HG03039 (cell line): ENCODE data around the gene CPN2.

Experiments
- ATAC-seq: cut with Tn5 transposase; IDR thresholded peaks from one replicate; pipeline ENCODE4 v1.9.1; 2021; ENCODE audit warnings: mild to moderate bottlenecking, moderate library complexity; ENCODE audit not compliant: unreplicated experiment

The CPN2 gene

DNA sequence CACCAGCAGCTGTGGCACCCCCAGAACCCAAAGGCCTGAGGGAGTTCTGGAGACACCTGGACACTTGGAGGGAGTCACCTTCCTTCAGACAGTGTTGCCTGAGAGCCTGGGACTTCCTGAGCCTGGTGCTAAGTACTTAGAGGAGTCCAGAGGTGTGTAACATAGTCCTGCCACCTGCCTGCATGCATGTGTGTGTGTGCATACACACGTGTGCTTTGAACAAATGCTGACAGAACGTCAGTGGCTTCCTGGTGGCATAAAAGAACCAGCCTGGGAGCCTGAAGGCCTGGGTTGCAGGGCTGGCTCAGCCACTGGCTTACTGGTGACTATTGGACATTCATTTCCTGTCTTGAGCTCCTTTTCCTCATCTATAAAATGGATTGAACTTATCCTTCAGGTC, 3.2 kb upstream of the CPN2 start:
- ATAC-seq = no peak

DNA sequence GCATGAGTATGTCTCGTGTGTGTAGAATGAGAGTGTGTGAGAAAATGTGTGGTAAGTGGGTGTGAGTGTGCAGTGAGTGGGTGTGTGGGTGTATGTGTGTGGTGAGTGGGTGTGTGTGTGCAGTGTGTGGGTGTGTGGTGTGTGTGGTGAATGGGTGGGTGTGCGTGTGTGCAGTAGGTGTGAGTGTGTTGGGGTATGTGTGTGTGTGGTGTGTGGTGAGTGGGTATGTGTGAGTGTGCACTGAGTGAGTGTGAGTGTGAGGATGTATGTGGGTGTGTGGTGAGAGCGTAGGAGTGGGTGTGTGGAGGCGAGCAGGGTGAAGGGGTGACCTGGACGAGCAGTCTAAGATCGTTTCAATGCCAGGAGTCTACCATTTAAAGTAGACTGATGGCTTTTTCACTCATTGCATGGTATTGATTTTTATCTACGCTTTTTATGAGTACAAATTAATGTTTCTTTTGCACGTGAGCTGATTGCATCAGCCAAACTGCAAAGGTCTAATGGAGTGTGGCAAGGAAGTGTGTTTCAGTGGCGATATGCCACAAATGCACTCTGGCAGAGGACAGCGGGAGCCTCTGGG, 1.6 kb upstream of the CPN2 start:
- no peak for ATAC-seq

- ATAC-seq = no peak
Observed at GRCh38 chr3:194351952-194352536, 916 bp upstream of the CPN2 start.

- ATAC-seq = no peak
Observed at GRCh38 chr3:194350726-194351071, 429 bp downstream of the CPN2 start.

- ATAC-seq = no peak
Observed at GRCh38 chr3:194348354-194348753, 2.8 kb downstream of the CPN2 start.

DNA sequence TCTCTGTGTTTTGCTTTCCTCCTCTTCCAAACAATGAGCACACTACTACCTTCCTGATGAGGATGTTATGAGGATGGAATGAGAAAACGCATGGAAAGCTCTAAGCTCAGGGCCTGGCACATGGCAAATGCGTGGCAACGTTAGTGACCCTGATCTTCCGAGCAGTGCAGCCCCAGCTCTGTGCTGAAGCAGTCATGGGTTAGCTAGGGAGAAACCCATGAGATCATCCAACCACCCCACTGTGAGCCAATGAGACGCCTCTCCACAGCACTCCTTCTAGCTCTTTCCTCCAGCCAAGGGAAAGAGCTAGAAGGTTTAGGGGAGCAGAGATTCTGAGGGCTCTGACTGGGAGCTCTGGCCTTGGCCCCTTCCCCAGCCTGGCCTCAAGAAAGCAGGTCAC, 4.5 kb downstream of the CPN2 start:
- no peak for ATAC-seq

GRCh38 chr3:194346035-194346434, 5.1 kb downstream of the CPN2 start:
- no peak for ATAC-seq

GRCh38 chr3:194344012-194344411, 7.1 kb downstream of the CPN2 start:
- no peak for ATAC-seq

DNA sequence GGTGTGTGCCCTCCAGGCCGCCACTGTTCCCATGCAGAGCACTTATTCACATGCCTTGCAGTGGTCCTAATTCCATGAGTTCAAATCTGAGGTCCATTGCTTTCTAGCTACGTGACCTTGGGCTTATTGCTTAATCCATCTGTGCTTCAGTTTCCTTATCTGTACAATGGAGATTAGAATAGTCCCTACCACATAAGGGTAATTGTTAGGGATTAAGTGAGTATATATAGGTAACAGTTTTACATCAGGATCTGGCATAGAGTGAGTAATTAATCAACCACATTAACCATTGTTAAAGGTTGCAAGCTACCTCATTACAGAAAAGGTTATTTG, 7.6 kb downstream of the CPN2 start:
- no peak for ATAC-seq

DNA sequence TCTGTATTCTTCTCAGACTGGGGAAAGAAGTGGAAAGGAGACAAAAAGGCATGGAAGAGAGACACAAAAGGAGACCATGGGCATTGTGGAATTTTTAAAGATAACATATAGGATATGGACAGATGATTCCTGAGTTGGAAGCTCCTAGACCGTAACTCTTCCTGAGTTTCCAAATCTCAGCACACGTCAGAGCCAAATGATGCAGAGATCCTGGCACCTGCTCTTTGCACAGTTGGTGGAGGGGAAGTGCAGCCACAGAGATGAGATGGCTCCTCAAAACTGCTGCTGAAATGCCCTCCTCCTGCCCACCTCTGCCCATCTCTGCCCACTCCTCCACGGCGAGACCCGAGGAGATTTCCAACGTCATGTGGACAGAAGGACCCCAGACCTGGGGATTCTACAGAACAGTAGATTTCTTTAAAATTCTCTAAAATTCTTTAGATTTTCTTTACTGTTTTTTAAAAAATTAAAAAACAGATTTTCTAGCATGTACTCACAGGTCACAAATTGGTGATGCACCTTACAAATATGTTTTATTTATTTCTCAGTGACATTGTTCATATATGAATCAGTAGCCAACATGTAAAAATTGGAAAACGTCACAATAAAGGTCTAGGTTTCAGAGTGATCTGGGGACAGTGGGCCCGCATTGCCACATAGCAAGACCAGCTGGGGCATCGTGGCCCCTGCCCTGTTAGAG, 8.1 kb downstream of the CPN2 start:
- ATAC-seq = no peak

DNA sequence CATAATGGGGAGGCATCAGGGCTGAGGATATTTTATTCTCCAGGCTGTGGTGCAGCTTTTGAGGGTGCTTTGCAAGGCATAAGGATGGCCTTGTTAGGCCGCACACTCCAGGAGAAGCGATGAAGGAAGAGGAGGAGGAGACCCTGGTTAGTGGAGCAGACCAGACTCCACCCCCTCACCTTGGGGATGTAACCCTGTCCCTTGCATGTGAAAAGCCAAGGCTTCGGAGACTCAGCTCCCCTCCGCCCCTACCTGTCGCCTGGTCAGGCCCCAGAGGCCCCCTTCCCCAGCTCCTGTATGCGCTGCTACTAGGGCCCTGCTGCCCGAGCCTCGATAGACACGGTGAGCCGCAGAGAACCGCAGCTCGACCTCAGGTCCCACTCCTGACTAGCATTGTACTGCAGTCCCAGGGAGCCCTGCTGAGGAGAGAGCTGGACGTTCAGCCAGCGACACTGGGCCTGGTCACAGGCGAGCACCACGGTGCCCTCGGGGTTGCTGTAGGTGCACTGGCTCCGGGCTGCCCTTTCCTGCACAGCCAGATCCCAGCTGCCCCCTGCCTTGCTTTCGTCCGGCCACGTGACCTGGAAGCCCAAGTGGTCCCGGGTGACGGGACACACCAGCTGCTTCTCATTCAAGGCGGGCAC, 10.2 kb downstream of the CPN2 start:
- no peak for ATAC-seq

DNA sequence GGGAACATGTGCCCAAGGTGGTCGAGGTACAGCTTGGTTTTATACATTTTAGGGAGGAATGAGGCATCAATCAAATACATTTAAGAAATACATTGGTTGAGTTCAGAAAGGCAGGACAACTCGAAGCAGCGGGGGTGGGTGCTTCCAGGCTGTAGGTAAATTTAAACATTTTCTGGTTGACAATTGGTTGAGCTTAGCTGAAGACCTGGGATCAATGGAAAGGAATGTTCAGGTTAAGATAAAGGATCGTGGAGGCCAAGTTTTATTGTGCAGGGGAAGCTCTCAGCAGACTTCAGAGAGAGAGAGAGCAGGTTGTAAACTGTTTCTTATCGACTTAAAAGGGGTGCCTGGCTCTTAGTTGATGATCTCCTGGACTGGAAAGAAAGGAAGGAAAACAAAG, 11.3 kb downstream of the CPN2 start:
- ATAC-seq = no peak

- no peak for ATAC-seq
Observed at GRCh38 chr3:194339356-194339755, 11.8 kb downstream of the CPN2 start.

- ATAC-seq = no peak
Observed at GRCh38 chr3:194337965-194338753, 13.0 kb downstream of the CPN2 start.

- no peak for ATAC-seq
Observed at GRCh38 chr3:194336601-194337355, 14.3 kb downstream of the CPN2 start.

- no peak for ATAC-seq
Observed at GRCh38 chr3:194333981-194334320, 17.2 kb downstream of the CPN2 start.

DNA sequence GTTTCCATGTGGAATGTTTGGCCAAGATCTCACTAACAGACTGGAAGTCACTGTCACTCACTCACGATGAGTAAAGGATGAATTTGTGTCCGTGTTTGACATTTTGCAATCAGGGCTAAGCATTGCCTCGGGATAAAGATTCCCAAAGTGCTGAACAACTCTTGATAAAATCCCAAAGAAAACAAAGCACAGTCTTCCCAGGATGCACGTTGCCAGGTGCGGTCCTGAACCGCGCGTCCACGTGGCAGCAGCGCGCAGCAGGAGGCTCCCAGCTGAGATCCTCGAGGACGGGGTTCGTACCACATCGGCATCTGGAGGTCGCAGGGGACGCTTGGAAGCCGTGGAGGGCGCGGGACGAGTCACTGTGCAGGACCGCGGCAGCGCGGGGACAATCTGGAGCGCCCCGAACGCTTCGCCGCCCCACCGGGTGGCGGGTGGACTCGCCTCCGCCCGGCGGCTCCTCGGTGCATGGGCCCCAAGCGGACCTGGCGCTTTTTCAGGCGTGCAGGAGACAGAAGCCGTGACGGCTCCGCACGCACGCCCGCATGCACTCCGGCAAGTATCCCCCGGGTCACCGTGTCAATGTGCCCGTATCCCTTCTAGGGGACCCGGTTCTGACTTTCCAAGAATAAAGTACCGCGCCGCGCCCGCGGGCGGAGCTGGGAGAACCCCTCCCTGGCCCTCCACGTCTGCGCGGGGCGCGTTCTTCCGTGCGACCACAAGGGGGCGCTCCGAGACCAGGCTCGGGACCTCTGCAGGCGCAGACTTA, 17.7 kb downstream of the CPN2 start:
- peak; percentile 73 for ATAC-seq

DNA sequence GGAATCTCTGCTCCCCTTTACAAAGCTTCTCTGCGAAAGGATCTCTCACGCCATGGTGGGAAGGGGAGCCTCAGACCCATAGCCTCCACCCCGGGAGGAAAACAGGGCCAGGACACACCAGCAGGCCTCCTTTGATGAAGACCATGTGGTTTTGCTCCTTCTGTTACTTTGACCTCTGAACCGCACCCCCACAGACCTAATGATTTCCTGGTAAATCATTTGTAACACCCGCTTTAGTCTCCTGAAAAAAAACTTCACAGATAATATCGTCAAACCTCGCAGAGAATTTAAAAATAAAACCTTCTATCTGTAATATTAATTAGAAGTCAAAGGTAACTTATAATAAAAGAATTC, 18.3 kb downstream of the CPN2 start:
- no peak for ATAC-seq

- no peak for ATAC-seq
Observed at GRCh38 chr3:194330579-194330978, 20.5 kb downstream of the CPN2 start.

- ATAC-seq = no peak
Observed at GRCh38 chr3:194330160-194330559, 21.0 kb downstream of the CPN2 start.
